NCI-H146 treated with DMSO at 0.1 percent for 48 hours (cell line): ENCODE results near the gene TRPV4.

Source experiments
- DNase-seq: peaks from one replicate; lab custom pipeline; 2025; ENCODE audit not compliant: unreplicated experiment; lab: John Stamatoyannopoulos, UW

The TRPV4 gene

DNA sequence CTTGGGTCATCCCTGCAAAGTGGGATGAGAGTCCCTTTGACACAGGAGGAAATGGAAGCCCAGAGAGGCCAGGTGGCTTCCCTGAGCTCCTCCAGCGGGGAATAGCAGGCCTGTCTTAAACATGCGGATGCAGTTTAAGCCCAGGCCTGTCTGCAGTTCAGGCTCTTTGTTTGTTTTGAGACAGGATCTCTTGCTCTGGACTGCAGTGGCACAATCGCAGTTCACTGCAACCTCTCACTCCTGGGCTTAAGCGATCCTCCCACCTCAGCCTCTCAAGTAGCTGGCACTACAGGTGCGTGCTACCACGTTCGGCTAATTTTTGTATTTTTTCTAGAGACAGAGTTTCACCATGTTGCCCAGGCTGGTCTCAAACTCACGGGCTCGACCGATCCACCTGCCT lies 3.5 kb downstream of the TRPV4 start:
- no peak for DNase-seq

DNA sequence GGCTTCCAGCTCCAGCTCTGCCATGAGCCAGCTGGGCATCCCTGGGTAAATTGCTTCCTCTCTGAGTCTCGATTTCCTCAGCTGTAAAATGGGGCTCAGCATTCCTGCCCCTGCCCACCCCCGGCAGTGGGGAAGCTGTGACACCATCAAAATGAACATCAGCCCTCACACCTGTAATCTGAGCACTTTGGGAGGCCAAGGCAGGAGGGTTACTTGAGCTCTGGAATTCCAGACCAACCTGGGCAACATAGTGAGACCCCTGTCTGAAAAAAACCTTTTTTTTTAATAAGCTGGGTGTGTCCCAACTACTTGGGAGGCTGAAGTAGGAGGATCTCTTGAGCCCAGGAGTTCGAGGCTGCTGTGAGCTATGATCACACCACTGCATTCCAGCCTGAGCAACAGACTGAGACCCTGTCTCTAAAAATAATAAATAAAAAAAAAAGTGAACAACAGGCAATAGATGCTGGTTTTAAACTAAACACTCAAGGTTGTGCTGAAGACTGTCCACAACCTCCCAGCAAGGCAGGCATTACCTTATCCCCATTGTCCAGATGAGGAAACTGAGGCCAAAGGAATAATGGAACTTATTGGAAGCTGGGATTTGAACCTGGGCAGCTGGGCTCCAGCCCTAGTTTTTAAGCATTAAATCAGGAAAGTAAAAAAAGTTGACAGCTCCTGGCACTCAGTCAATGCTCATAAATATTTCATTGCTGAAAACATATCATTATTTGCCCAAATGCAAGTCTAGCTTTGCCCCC lies 4.3 kb downstream of the TRPV4 start:
- DNase-seq = no peak

DNA sequence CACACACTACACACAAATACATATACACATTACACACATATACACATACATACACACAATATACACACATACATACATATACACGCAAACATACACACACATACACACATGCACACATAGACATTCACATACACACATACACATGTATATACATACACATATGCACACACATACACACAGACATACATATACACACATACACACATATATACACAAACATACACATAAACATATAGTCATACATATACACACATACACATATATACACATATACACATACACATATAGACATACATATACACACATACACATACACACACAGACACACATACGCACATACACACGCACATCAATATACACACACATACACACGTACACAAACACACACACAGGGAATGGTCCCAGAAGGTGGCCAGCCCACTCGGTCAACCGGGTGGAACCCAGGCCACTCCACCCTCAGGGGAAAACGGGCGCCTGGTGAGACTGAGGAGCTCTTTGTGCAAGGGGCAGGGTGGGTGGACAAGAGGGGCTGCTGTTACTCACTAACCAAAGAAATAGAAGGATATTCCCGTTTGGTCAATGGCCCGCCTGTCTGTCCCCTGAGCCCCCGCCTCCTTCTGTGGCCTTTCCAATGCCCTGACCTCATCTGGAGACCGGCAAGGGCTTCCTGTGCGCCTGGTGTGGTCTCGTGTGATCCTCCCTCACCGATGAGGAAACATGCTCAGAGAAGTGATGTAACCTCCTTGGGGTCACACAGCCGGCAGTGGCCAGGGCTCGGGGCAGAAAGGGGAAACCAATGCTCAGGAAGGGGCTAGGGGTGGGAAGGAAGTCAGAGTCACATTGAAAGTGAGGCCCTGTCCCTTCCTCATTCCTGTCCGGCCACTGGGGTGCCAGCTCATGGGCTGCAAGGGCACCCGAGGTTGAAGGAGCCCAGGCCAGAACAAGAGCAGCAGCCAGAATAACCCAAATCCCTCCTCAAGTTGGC lies 5.3 kb downstream of the TRPV4 start:
- DNase-seq = no peak

DNA sequence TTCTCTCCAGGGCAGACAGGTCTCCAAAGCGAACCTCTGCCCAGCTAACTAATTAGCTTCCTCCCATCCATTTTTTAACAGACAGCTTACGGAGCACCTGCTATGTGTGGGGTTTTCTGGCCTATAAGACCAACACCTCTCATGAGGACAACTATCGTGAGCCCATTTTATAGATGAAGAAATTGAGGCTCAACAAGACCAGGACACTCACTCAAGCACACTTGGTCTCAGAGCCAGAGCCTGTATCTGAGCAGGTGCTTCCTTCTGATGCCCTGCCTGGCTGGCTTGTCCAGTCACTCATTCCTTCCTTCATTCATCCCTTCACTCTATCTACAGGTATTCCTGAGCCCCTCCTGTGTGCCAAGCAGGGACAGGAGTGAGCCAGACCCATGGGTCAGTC lies 6.1 kb downstream of the TRPV4 start:
- DNase-seq = no peak

DNA sequence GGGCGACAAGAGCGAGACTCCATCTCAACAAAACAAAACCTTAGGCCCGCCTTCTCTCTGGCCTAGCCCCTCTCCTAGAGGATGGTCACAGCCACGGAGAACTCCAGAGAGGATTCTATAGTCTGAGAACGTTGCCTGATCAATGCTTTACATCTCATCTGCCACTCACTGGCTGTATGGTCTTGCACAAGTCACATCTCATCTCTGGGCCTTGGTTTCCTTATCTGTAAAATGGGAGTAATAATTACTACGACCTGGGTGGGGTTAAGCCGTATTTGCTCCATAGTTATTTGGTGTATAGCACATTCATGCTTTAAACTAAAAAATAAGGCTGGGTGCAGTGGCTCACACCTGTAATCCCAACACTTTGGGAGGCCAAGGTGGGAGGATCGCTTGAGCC lies 8.5 kb downstream of the TRPV4 start:
- DNase-seq = no peak

DNA sequence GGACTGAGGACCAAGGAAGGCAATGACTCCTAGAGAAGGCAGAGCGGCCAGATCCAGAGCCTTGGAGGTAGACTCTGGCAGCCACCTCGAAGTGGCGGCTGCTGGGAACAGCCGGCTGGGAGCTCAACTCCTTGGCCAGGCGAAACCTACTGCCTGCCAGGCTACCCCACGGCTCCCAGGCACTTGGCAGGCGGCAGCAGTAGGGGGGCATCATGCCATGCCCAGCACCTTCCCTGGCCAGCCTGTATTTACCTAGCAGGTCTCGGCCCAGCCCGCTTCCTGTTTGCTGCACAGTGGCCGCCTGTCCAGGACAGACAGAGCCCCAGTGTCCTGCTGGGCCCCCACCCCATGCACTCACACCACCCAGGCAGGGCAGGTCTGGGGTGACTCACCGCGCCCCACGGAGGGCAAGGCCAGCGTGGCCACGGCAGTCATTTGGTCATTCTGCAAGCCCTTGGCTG lies 10.2 kb downstream of the TRPV4 start:
- no peak for DNase-seq

DNA sequence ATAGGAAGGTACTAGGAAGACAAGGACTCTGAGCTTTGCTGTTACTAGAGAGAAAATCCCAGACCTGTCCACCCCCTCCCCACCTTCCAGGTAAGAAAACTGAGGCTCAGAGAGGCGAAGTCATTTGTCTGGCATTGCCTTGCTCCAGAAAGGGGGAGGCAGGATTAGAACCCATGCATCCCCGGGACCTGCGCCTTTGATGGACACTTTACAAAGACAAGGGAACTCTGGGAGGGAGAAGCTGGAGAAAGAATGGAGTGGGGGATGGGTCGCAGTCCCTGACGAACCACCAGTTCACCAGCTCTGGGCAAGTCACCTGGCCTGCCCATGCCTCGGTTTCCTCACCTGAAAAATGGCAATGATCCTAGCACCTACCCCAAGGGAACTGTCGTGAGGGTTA lies 10.8 kb downstream of the TRPV4 start:
- DNase-seq = no peak

DNA sequence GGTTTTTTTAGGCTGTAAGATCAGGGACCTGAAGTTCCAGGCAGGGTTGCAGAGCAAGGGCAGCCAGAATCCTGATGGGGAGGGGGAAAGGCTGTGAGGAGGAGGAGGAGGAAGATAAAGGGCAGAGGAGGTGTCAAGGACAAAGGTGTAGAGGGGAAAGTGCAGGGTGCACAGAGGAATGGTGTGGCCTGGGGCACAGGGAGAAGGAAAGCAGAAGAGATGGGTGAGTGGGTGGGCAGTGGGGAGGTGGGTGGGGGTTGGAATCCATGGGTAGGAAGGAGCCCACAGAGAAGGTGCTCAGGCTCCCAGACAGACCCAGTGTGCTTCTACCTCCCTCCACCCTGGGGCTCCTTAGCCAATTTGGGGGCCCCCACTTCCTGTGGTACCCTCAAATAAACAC lies 11.2 kb downstream of the TRPV4 start:
- DNase-seq = no peak

DNA sequence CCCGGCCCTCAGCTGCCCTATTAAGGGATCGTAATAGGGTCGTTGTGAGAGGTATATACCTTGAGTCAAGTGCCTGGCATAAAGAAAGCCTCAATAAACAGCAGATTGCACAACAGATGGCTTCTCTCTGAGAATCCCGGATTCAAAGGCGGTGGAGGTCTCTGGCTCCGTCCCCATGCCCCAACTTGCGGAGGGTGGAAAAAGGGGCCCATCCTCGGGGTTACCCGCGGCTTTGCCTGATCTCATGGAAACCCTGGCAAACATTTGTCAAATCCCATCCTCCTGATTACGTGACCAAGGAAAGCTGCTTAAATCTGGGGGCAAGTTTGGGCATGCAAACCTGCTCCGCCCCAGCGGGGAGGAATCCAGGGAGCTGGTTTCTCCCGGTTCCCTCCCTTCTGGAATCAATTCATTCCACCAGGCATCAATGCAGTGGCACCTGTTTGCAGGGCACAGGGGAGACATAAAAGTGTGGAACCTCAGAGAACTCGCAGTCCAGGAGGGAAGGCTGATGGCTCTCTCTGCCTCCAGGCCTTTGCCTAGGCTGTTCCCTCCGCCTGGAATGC lies 12.3 kb downstream of the TRPV4 start:
- peak; percentile 49 for DNase-seq

DNA sequence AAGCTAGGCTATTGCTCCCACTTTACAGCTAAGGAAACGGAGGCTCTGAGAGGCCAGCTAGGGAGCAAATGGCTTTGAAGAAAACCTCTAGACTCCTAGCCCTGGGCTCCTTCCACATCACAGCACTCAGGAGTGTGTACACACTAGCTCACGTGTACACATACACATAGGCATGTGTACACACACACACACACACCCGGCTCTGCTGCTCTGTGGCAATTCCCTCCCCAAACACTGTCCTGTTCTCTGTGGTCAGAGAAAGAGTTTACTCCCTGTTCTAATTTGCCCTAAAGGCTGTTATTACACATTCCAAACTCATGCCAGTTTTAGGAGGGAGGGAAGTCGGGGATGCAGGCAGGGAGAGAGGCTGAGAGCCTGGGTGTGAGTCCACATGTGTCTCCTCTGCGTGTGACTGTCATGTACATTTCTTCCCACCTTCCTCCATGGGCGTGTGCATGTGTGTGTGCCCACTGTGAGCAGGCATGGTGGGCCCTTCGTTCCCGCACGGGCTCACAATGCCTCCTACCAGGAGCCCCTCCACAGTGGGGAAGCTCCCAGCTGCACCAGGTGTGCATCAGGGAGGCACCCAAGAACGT lies 14.2 kb downstream of the TRPV4 start:
- DNase-seq = no peak

DNA sequence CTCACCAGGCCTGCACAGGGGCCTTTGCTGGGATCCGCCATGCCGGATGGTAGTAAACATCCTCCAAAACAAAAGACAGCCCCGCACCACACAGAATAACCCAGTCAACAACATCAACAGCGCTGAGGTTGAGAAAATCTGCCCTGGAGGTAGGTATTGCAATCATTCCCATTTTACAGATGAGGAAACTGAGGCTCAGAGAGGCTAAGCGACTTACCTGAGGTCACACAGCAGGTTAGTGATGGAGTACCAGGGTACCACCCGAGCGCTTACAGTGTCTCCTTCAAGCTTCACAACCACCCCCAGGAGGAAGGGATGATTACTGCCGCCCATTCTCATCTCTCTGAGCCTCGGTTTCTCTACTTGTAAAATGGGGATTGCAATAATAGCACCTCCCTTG lies 14.9 kb downstream of the TRPV4 start:
- DNase-seq = no peak

DNA sequence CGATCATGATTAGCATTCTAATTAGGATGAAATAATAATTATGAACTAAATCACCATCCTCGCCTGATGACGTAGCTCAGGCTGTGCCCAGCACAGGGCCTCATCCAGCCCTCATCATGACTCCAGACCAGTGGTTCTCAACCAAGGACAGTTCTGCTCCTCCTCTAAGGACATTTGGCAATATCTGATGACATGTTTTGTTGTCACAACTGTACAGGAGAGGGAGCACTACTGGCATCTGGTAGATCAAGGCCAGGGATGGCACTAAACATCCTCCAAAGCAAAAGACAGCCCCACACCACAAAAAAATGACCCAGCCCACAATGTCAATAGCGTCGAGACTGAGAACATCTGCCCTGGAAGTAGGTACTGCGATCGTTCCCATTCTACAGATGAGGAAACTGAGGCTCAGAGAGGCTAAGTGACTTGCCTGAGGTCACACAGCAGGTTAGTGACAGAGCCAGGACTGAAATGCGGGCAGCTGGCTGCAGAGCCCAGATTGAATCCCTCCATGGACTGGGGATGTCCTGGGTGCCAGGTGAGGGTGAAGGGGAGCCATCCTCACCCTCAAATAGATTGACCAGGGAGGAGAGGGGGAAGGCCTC lies 15.5 kb downstream of the TRPV4 start:
- no peak for DNase-seq

DNA sequence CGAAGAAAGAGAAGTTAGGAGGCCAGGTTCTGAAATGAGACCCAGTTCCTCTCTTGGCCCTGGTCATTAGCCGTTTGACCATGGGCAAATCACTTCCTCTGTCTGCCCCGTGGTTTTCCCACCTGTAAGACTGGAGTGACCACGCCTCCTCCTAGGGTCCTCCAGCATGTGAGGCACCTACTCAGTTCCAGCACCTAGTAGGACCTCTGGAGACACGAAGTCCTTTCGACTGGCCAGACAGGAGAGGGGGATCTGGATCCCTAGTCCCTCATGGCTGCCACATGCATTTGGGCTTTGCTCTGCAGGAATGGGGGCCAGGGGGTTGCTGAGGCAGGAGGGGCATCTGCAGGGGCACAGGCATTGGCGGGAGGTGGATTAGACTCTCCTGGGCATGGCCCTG lies 16.3 kb downstream of the TRPV4 start:
- no peak for DNase-seq

DNA sequence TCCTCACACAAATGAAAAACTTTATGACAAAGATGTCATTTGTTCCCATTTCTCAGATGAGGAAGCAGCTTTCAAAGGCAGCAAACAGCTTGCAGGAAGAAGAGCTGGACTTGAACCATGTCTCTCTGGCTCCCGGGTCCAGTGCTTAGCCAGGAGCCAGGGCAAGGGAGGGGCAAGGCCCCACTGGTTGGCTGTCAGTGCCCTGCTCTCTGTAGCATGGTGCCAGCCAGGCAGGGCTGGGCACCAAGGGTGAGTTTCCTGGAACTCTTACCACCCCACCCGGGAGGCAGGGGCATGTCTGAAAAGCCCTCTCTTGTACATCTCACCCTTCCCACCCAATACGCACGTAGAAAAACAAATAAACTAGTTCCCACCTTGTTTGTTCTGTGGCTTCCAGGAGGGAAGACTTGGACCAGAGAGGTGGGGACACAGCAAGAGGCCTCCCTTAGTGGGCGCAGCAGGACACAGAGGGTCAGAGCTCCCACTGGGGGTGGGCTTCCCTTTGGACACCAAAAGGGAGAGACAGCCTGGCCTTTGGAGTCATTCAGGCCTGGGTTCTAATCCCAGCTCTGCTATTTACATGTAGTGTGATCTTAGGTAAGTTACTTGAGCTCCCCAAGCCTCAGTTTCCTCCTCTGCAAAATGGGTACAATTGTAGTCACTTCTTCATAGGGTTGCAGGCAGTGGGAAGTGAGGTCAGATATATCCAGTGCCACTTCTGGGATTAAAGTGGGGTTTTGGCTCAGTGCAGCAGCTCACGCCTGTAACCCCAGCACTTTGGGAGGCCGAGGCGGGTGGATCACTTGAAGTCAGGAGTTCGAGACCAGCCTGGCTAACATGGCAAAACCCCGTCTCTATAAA lies 17.2 kb downstream of the TRPV4 start:
- no peak for DNase-seq

DNA sequence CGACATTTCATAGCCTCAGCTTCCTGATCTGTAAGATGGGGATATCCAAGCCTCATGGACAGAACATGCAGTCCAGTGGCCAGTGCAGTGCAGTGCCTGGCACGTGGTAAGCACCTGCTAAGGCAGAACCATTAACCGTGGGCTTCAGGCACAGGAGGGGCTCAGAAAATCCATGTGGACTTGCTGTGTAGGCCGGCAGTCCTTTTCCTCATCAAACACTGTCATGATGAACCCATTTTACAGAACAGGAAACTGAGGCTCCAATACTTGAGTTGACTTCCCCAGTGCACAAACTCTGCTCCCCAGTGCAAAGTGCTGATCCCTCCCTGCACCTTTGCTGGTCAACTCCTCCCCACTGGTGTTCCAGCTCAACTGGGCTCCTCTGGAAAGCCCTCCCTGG lies 18.0 kb downstream of the TRPV4 start:
- no peak for DNase-seq

DNA sequence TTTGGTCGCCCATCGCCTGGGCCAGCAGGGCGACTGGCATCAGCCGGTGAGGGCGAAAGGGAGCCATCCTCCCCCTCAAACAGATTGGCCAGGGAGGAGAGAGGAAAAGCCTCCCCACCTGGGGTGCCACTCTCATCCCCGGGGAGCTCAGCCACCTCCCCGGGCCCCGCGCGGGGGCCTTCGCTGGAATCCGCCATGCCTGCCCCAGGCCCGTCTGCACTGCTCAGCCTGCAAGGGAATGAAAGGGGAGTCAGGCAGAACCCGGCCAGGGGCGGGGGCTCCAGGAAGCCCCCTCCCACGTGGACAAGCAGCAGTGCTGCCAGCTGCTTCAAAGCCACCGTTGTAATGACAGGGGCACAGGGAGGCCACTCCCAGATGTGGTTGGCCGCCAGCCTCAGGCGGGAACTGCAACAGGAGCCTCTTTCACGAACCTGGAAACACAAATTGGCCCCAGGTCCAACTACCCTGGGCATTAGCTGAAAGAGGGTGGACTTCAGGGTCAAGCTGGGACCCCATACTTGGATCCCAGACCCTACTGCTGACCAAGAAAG lies 18.5 kb downstream of the TRPV4 start:
- no peak for DNase-seq

DNA sequence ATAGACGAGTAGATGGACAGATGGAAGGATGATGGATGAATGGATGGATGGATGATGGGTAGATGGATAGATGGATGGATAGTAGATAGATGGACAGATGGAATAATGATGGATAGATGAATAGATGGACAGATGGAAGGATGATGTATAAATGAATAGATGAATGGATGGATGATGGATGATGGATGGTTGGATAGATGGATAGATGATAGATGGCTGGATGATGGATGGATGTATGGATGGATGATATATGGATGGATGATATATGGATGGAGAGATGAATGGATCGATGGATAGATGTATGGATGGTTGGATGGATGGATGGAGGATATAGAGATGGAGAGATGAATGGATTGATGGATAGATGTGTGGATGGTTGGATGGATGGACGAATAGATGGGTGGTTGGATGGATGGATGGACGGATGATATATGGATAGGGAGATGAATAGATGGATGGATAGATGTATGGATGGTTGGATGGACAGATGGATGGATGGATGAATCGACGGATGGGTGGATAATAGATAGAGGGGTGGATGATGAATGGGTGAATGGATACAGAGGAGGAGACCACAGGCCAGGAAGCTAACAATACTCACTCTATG lies 19.3 kb downstream of the TRPV4 start:
- DNase-seq = no peak

DNA sequence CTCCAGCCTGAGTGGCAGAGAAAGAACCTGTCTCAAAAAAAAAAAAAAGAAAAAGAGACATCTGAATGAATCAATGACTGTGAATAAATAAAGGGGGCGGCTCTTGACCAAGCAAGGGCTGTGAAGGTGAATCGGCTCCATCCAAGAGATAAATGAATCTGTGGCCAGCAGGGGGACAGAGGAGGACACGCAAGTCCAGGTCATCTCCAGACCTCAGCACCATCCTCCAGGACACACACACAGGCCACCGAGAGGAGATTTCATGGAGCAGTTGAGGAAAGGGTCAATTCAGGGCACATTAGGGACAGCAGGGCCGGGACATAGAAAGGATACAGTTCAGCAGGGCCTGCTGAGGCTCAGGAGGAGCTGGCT lies 21.6 kb downstream of the TRPV4 start:
- peak; percentile 17 for DNase-seq

DNA sequence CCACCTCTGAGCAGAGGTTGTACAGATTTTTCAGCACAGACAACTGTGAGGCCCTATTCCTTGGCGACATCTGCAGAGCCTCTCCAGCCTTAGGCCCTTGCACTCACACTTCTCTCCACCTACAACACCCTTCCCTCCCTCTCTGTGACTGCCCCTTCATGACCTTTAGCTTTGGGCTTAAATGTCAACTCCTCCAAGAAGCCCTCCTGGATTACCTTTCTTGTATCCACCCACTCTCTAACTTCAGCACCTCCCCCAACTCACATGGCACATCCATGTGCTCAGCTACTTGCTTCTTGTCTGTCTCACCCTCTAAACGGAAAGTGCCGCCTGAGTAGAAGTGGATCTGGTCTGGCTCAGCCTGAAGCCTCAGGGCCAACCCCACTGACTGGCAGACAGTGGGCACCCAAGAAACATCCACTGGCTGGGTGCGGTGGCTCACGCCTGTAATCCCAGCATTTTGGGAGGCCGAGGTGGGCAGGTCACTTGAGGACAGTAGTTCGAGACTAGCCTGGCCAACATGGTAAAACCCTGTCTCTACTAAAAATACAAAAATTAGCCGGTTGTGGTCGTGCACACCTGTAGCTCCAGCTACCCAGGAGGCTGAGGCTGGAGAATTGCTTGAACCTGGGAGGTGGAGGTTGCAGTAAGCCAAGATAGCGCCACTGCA lies 22.1 kb downstream of the TRPV4 start:
- no peak for DNase-seq
